WI38 (cell line): ENCODE measurements around the gene DNMT3A.

Source experiments
- H3K4me3 ChIP-seq: 2 replicates; pipeline ENCODE4 v1.5.1; 2011; ENCODE audit warnings: low read depth, mild to moderate bottlenecking, control low read depth, low read length
- CTCF ChIP-seq: IDR thresholded peaks from 2 replicates; pipeline ENCODE4 v1.5.1; 2012; ENCODE audit warnings: low read depth, mild to moderate bottlenecking, control low read depth, low read length

Gene DNMT3A

GRCh38 chr2:25254961-25255360, 86.8 kb downstream of the DNMT3A start:
- H3K4me3 ChIP-seq, result no peak overlapping the region

DNA sequence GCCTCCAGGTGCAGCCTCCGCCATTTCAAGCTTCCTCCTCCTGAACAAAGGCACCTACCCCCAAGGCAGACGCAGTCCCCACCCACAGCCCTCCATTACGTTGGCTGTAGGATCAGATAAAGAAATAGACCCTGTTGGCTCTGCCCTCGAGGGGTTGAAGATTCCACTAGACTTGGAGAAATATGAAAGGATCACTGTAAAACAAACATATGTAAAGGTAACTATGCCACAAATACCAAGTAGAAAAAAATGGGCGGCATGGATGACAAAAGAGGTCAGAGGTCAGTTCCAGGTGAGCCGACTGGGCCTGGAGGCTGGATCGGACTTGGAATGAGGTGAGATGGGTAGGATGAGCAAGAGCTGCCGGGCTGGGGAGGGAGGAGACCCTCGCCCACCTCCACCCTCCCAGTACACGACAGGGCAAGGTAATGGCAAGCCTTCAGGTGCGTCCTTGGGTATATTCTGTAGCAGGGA, 88.5 kb downstream of the DNMT3A start:
- no peak overlapping the region for H3K4me3 ChIP-seq

More at GRCh38 chr2:25254961-25255360, 86.8 kb downstream of the DNMT3A start:
- TF ChIP-seq CTCF, result no peak

DNA sequence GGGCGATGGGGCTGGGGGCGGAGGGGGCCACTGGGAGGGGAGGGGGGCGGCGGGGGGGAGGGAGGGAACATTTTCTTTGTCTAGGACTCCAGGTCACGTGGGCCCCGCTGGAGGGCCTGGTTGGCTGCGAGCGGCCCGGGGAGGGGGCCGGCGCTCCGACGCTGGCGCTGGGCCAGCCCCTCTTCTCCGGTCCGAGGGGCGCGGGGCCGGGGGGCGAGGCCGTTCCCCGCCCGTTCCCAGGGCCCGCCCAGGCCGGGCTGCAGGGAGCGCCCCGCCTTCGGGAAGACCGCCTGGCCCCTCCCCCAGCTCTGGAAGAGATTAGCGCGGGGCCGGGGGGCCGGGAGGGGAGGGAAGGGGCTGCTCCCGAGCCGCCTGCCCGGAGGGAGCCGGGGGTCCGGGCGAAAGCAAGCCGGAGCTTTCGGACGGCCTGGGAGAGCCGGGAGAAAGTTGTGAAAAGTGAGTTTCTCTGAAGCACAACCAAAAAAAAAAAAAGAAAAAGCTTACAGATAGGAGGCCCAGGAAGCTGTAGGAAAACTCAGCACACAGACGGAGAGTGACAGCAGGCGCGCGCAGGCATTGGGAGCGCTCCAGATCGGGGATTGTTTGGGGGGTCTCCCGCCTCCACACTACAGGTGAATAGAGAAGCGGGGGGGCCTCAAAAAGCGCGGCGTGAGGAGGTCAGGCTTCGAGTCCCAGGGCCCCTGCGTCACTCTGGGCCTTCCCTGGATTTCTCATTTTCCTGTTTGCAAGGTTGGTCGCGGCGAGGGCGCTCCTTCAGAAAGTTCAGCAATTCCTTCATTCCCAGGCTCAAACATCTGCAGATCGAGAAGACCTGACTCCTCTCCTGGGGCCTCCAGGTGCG, 89.2 kb downstream of the DNMT3A start:
- no peak for TF ChIP-seq CTCF
- peak overlapping the region; percentile 39 for H3K4me3 ChIP-seq

More for the DNA sequence above, 88.5 kb downstream of the DNMT3A start:
- TF ChIP-seq CTCF, result no peak

DNA sequence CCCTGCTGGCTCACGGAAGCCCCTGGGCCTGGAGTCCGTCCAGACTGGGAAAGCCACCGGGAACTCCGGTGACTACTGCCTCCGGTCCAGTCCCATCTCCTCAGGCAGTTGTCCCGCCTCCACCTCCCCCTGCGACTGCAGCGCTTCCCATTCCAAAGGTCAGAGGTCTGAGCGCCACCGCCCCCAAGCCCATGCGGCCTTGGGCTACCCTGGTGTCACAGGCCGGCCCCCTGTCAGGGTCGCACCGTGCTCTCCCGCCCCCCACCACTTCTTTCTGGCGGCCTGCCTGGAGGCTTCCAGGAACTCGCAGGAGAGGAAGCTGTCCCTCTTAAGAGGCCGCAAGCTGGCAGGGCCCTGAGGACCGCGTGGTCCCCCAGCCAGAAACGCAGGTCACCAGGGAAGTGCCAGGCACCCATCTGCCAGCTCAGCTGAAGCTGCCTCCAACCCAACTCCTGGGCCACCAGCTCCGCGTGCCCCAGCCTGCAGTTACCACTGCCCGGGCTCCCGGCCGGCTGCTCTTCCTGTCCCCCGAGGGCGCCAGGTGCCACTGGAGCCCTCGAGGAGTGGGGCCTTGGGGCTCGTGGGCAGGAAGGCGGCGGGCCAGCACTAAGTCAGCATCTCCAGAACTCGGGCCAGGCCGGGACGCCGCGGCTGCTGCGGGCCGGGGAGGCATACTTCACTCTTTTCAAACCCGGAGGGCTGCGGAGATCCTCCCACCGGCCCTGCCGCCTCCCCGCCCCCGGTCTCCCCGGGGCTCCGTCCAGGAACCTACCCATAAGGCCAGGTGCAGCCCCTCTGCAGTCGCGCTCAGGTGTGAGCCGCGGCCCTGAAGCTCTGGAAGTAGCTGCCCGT, 90.1 kb downstream of the DNMT3A start:
- H3K4me3 ChIP-seq, result peak overlapping the region; percentile 29
- TF ChIP-seq CTCF, result no peak

DNA sequence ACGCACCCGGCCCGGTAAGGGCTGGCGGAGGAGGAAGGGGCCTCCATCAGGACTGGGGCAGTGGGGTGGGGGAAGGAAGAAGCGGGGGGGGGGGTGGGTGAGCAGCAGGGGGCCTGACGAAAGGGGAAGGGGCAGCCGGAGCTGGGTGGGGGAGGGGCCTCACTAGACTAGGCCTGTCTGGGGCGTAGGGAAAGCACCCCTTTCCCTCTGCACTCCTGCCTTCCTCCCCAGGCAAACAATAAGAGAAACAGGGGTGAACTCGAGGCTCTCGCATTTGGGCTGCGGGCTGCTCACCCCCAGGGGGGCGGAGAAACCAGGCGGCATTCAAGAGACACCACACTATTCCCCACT, 90.7 kb downstream of the DNMT3A start:
- no peak for TF ChIP-seq CTCF
- H3K4me3 ChIP-seq, result no peak overlapping the region; the same call in 1 of the 2 replicates

DNA sequence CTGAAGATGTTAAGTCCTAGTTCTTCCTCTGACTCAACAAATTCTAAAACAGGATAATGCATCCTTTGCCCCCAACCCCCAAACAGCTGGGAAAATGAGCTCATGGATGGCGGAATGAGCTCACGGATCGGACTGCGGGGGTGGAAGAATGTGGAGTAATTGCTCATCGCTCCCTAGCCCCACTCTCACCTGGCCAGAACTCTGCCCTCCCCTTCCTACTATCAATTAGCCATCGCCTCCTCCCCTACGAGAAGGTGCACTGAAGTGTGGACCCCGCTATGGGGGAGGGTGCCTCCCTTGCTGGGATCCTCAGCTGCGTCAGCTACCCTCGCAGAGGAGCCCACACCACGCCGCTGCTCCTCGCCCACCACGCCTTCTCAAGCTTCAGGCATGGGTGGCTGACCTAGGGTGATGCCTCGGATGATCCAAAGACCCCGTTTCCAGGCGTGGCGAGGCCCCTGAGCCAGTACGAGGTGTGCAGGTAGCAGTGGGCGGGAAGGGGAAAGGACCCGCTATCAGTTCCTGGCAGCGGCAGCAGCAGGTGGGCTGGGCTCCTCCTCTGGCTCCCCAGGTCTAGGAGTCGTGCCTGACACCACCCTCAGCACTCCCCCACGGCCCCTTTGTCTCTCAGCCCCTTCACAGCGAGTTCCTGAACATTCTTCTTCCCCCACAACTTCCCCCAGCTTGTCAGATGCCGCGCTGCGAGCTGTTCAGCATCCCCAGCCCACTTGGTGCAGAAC, 91.2 kb downstream of the DNMT3A start:
- no peak overlapping the region for H3K4me3 ChIP-seq
- no peak for TF ChIP-seq CTCF
